ENCODE measurements around the gene BANP.
"Not testable (repeated sequence)": the region's sequence is repeated elsewhere in the genome, so short reads cannot be mapped to it uniquely, and the experiment has no call there.

The BANP gene

DNA sequence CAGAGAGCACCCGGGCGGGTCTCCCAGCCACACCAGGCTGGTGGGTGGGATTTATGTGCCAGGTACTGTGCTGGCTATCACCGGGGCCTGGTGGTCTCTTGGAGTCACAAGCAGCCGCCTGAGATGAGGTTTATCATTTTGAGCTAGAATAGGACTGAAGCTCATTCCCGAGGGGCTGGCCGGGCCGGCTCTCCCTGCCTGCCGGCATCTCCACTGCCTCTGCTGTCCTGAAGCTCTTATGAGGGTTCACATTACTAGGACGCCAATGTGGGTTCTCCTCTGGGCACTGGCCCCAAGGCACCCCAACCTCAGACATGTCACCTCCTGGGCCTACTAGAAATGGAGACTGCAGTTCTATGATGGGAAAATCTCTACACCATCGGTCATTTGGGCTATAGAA lies 137.4 kb downstream of the BANP start:
- DNase-seq (ENCODE audit: low spot score): not testable (repeated sequence)

DNA sequence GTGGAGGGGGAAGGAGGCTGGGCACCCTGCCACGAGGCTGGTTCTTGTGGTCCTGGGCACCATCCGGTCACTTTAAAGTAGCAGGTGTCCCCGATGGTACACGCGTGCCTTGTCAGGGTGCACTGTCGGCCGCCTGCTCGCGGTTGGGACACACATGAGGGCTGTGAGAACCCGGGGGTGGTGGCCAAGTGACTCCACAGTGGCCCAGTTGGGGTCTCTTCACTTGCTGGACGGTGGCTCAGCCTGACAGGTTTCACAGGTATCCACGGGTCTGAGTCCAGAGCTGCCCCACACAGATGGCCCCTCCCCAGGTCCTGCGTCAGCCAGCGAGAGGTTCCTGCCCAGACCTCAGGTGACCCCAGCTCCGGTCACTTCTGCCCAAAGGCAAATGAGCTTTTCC lies 137.8 kb downstream of the BANP start:
- not testable (repeated sequence) for DNase-seq (ENCODE audit: low spot score)

DNA sequence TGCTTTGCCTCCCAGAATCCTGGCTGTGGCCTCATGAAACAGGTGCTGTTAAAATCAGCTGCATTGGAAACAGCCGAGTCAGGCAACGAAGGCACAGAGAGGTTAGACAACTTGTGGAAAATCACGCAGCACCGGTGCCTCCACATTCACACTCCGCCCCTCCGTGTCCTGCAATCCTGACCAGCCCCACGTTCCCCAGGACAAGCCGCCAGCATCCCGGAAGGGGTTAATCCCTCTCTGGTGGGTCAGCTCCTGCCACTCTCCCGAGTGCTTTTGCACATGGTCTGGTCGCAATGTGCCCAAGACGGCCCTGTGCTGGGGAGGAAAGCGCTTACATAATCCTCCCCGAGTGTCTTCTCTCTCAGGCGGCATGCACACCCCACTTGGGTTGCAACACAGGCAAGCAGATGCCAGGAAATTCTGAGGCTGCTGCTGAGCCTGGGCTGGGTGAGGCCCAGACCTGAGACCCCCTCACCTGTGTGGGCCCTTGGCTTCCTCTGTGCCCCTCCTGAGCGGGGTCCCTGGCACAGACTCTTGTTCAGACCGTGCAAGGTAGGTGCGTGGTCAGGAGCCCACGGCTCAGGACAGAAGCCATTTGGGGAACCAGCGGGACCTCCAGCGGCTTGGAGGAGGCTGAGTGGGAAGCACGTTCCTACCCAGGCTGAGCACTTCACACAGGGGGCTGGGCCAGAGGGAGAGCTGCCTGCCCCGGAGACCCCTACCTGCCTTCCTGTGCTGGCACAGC lies 138.6 kb downstream of the BANP start:
- DNase-seq (ENCODE audit: low spot score): not testable (repeated sequence)

DNA sequence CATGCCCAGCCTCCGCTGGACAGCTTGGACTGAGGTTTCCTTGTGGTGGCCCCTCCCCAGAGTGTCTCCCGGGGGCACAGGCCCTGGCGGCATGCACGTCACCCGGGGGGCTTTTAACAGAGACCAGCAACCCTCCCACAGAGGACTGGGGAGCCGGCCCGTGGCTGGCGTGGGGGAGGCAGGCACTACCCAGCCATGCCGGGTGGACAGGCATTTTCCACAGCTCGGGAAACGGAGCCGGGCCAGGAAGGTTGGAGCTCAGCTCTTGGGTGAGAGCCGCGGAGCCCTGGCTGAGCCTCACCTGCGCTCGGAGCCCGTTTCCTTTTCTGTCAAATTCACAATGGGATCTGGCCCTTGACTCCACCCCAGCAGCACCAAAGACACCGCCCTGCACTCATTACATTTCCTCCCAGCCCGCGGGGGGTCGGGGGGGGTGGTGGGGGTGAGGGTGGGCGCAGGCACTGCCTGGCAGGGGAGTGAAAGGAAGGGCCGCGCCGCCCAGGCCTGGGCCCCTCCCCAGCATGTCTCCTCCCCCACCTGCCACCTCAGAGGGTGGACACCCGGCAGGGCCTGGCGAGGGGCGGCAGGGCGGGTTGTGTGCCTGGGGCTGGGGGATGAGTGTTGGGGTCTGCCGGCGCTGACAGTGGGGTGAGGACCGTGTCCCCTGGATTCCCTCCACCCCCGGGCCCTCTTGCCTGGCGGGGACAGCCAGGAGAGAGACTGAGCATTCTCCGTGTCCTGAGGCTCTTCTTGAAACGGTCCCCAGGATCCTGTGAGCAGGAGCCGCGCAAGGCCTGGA lies 139.3 kb downstream of the BANP start:
- not testable (repeated sequence) for DNase-seq (ENCODE audit: low spot score)

DNA sequence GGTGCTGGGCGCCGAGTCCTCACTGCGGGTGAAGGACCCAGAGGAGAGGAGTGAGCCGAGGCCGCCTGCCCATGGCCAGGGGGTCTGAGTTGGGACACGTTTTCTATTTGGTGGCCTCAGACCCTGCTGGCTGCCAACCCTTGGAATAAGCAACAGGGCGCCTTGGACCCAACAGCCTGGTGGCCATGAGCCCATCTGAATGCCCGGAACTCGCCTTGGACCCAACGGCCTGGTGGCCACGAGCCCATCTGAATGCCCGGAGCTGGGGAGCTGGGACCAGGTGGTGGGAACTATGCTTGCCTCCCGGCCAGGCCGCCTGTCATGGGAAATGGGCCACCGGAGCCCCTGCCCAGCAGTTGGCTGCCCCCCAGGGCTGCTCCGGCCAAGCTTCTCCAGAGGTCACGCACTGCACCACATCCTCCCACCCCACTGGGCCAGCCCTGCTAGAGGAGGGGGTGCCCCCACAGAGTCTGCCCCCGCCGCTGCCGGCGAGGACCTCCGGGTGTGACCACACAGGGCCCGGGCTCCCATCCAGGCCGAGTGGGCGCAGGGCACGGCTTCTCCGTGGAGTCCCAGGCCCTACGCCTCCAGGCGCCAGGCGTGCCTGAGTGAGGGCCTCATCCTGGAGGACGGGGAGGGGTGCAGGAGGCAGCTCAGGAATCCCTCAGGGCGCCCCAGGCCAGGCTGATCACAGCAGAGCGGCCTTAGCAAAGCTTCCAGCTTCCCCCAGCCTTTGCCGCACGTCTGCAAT lies 140.2 kb downstream of the BANP start:
- not testable (repeated sequence) for DNase-seq (ENCODE audit: low spot score)

DNA sequence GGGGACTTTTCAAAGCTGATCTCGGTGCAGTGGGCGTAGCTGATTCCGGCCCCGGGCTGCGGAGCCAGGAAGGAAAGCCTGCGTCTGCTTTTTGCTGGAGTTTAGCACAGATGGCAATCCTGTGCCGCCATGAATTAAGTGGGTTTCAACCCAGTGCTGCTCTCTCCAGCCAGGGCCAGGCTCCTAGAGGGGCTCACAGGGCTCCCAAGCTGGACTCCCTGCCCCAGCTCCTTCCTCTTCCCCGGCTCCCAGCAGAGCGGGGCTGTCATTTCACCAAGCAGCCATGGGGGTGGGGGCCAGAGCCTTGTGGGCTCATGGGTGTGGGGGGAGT lies 140.7 kb downstream of the BANP start:
- DNase-seq (ENCODE audit: low spot score): not testable (repeated sequence)

DNA sequence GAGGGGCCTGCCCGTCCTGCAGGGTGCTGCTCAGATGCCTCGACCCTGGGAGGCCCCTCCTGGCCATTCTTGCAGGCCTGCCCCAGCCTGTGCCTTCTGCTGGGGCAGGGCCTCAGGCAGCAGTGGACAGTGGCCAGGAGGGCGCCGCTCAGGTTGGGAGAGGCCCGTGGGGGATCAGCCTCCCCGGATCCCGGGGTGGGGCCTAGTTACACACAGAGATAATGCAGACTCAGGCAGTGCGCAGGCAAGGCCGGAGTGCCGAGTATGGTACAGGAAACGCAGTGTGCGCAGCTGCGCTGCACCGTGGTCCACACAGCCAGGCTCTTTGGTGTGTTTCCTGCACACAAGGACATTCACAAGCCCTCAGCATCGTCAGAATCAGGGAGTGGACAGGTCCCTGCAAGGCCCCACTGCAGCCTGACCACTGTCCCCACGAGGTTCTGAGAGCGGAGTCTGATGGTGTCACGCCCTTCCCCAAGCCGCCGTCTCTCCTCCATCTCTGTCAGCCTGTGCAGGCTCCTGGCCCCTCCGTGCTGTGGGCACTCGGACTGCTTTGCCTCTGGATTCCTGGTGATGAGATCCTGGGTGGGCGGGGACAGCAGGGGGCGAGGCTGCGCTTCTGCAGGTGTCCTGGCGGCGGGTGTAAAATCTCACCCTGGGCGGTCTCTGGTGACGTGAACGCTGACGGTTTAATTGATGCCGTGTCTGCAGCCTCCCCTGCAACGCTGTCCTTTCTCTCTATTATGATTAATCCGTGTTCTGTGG lies 141.7 kb downstream of the BANP start:
- DNase-seq (ENCODE audit: low spot score): not testable (repeated sequence)

DNA sequence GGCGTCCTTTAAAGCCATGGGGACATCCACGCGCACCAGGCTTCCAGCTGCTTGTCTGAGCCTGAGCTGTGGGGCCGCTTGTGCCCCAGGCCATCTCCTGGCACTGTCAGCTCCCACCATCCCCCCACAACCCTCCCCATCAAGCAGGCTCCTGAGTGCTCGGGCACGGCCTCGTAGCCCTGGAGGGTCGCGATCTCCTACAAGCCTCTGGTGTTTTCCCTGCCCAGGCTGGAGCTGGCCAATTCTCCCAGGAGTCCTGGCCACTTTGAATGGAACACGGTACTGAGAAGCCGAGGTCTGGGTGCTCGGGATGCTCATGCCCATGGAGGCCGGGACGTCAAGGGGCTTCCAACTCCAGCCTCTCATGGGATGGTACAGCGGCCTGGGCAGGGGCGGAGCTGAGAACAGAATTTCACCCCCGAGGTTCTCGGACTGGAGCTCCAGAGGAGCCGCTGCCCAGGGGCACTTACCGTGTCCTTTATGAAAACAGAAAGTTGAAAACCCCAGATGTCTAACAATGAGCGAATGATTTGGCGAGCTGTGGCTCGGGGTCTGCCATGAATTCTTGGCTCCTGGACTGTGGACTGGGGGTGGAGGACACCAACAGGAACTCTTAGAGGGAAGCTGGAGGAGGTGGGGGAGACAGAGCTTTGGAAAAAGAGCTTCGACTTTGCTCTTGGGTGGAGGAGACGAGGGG lies 142.5 kb downstream of the BANP start:
- DNase-seq (ENCODE audit: low spot score): not testable (repeated sequence)

DNA sequence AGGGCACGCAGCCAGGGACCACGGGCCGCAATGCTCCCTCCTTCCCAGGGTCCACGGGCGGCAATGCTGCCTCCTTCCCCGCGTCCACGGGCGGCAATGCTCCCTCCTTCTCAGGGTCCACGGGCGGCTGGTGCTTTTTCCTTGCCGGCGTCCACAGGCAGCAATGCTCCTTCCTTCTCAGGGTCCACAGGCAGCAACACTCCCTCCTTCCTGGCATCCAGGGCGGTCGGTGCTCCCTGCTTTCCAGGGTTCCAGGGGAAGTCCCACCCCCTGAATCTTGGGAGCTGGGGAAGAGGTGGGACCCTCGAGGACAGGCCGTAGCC lies 143.0 kb downstream of the BANP start:
- not testable (repeated sequence) for DNase-seq (ENCODE audit: low spot score)

DNA sequence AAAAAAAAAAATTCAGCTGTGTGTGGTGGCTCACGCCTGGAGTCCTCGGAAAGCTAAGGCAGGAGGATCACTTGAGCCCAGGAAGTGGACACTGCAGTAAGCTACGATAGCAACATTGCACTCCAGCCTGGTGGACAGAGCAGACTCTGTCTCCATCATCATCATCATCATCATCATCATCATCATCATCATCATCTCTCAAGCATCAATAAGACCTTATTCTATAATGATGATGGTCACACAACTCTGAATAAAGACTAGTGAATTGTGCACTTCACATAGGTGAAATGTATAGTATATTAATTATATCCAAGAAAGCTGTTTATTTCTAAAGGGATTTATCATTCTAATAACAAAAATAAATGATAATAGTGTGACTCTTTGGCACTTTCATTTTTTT lies 143.7 kb downstream of the BANP start:
- not testable (repeated sequence) for DNase-seq (ENCODE audit: low spot score)

DNA sequence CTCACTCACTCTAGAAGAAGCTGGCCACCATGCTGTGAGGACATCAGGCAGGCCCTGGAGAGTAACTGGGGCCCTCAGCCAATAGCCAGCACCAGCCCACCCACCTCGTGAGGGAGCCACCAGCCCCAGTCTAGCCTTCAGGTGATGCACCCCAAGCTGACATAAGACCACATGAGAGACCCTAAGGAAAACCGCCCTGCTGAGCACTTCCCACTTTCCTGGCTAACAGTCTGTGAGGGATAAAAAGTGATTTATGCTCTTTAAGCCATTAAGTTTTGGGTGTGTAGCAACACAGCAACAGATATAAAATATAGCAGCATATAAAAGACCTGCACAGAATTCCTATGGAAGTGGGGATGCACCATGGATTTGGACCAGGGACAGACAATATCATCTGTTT lies 145.4 kb downstream of the BANP start:
- not testable (repeated sequence) for DNase-seq (ENCODE audit: low spot score)

DNA sequence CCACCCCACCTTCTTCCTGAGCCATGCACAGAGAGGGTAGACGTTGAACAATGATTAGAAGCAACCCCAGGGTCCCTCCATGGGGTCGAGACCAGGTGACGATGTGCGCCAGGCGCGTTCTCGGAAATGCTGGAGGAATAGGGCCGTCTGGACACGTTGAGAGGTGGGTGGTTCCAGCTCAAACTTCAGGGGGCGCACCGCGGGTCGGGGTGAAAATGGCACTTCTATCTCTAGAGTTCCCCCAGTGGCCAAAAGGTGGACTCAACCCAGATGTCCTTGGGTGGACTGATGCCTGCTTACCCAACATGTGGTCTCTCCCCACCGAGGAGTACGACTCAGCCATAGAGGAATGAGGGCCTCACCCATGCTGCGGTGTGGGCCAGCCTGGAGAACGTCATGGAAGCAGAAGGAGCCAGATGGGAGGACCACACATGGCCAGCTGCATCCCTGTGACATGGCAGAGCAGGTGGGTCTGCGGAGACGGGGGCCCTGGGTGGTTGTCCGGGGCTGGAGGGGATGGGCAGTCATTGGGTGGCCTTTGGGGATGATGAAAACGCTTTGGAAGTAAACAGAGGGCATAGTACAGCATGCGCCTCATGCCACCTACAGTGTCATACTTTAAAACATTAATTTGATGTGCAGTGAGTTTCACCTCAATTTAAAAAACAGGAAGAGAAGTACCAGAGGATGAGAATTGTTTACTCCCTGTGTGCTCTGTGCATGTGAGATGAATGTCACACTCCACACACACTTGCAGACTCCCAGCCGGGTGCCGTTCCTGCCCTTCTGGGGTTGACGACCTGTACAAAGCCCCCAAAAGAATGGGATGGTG lies 147.7 kb downstream of the BANP start:
- DNase-seq (ENCODE audit: low spot score): not testable (repeated sequence)

DNA sequence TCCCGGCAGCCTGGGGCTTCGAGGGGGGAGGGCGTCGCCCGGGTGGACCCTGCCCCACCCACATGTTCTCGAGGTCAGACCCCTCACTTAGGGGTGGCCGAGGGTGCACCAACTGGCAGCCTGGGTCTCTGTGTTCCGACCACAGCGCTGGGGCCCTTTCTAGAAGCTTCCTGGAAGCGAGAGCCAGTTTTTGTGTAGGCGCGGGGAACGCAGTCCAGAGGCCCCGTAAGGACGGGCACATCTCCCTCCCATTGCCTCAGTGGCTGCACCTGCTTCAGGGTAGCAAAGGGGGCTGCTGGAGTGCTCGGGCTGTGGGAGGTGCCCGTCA lies 148.3 kb downstream of the BANP start:
- no peak for DNase-seq (ENCODE audit: low spot score)

DNA sequence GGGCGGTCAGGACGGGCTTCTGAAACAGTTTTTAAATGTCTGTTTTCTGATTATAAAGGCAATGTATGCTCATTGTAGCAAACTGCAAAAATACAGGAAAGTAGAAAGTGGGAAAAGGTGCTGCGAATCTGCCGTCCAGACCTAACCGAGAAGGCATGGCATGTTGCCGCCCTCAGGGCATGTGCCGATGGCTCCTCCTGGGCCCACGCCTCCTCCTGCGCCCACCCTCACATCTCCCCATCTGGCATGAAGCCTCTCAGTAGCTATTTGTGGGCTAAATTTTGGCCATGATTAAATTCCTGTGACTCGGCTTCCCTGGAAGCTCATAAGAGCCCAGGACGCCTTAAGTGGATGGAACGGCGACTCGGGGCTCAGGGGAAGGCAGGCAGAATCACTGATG lies 148.7 kb downstream of the BANP start:
- not testable (repeated sequence) for DNase-seq (ENCODE audit: low spot score)

DNA sequence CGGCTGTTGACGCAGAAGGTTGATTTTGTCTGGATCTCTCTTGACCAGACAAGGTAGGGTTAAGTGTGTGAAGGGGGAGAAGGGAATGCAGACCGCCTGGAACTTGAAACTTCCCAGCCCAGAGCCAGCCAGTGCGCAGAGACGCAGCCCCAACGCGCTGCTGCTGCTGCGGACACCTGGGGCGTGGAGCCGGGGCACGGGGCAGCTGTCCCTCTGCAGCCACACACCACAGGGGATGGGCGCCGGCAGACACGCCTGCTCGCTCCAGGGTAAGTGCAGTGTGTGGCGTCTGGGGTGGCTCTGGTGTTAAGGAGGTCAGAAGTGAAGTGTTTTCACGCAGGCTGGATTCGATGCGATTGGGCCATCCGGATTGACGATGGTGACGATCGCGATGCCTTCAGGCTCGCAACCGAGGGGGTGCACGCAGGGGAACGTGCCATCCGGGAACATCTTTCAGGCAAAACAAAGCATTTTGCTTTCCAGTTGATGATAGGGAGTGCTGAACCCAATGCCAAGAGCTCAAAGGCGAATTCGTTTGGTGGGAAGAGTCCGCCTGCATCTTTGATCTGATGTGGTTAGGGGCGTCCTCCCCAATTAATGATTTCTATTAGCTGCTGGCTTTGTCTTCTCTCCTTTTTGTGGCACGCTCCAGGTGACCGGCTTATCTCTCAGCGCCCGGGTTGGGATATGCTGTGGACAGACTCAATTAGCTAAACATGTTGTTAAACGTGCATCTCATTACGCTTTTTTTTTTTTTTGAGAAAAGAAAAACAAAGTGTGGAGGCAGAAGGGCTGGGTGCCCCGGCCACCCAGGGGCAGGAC lies 149.8 kb downstream of the BANP start:
- DNase-seq (ENCODE audit: low spot score): not testable (repeated sequence)

DNA sequence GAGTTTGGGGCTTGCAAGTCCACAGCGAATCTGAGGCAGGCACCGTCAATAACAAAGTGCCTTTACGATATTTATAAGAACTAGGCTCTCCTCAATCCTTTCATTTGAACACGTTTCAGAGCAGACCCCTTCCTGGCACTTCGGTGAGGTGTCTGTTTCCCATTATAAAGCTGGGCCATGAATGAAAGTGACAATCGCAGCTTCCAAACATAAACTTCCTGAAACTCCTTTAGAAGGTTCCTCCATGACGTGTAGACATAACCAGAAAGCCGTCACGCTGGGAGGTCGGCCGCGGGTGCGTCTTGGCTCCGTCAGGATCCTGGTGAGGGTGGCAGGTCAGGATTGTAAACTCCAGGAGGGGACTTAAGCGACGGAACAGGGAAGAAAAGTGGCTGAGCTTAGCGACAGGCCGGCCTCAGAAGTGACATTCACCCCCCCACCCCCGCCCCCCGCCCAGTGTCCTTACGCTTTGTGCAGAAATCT lies 150.4 kb downstream of the BANP start:
- DNase-seq (ENCODE audit: low spot score): not testable (repeated sequence)

DNA sequence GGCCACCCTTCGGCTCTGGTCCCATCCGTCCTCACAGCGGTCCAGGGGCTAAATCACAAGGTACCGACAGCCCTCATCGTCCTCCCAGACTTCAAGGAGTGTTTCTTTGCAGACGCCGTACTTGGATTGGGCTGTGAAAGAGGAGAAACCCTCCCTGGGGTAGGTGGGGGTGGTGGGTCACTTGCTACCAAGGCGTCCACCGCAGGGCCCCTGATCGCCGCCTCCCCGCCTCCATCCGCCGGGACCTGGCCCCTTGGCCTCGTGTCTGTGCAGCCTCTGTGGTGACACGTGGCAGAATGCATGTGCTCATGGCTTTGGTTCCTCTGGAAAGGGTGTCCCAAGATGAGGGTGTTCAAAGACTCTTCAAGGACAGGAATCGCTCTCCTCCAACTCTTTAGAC lies 151.4 kb downstream of the BANP start:
- no peak for DNase-seq (ENCODE audit: low spot score)

DNA sequence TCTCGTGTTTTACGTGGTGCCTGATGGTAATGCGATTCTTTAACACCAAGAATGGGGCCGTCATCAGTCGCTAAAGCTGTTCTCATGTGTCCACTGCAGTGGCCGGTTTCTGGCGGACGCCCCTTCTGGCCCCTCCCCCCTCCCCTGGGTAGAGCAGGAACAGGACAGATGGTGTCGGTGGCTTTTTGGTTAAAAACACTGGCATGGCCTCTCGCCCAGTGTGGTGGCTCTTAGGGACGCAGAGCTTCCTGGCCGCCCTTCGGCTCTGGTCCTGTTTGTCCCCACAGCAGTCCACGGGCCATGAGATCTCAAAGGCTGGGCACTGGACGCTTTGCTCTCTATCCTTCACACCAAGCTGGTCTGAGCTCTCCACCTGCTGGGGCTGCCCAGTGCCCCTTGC lies 151.8 kb downstream of the BANP start:
- no peak for DNase-seq (ENCODE audit: low spot score)

DNA sequence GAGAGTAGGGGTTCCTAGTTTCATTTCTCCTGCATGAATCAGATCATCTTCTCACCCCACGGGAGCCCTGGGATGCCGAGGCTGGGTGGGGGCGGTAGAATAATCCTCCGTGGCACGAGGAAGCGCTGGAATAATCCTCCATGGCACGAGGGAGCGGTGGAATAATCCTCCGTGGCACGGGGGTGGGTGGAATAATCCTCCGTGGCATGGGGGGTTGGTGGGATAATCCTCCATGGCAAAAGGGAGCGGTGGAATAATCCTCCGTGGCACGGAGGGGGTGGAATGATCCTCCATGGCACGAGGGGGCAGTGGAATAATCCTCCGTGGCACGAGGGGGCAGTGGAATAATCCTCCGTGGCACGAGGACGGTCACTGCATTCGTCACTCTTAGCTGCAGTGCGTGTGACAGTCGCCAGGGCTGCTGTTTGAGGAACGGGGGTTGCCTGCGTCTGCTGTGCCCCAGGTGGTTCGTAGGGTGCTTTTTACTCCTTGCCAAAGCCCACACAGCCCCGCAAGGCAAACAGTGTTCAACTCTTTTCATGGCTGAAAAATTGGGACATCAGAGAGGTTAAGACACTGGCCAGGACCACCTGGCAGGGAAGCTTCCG lies 152.5 kb downstream of the BANP start:
- no peak for DNase-seq (ENCODE audit: low spot score)

Measured in kidney capillary endothelial cell (primary cell).